Prostate gland (tissue), 2 donors: ENCODE results near the gene CEPT1. TPM values are rescaled to one million over a fixed set of nuclear protein-coding genes. Genes with fewer than 3 reads are reported as not detected.

ENCODE experiments used
- DNase-seq: peaks from one replicate; pipeline ENCODE4 v3.0.0-alpha.2; 2019; ENCODE audit warnings: low spot score
- H3K27ac ChIP-seq, 2 donors: fragments of 200-600 bp; sonication (generic); 2 replicates each; pipeline ENCODE4 v1.5.1; 2017 to 2019
- H3K27me3 ChIP-seq: fragments of 200-600 bp; sonication (generic); replicated peaks from 2 replicates; pipeline ENCODE4 v1.5.1; 2019; ENCODE audit not compliant: insufficient read depth
- H3K36me3 ChIP-seq, 2 donors: fragments of 200-600 bp; sonication (generic); 1 replicate in 1 of 2; 2 replicates in 1 of 2; pipeline versions ENCODE4 v1.5.1 to v1.8.1; 2017 to 2019
- H3K4me1 ChIP-seq: fragments of 200-600 bp; sonication (generic); replicated peaks from 2 replicates; pipeline ENCODE4 v1.5.1; 2019
- H3K4me3 ChIP-seq, 2 donors: fragments of 200-600 bp; sonication (generic); 2 replicates each; pipeline ENCODE4 v1.5.1; 2017 to 2019
- H3K9me3 ChIP-seq: fragments of 200-600 bp; sonication (generic); 2 replicates; pipeline ENCODE4 v1.5.1; 2017
- POLR2A ChIP-seq: fragments of 450-650 bp; IDR thresholded peaks from one replicate; pipeline ENCODE4 v1.6.1; 2016; ENCODE audit warnings: antibody characterized with exemption, mild to moderate bottlenecking
- POLR2AphosphoS5 ChIP-seq: sonication (generic); formaldehyde crosslinking; IDR thresholded peaks from one replicate; pipeline ENCODE4 v1.6.1; 2017; ENCODE audit warnings: antibody characterized with exemption
- WGBS: methylation state at CpG from one replicate; pipeline ENCODE4 v1.1.5; 2018; 5-methylcytosine and 5-hydroxymethylcytosine counted together
- intact Hi-C: fragments of 100-400 bp; cut with DNase I; formaldehyde crosslinking; loops from one replicate; pipeline ENCODE4 v1.14.2; 2022
- total RNA-seq, 2 donors: library from RNA; depleted of rRNA; stranded (reverse); fragments of >200 nt; gene quantifications; one replicate each; pipeline ENCODE4 v1.1.0, GENCODE V29; 2016
- TF ChIP-seq, protein P1 (sequence below), 4 experiments: fragments of 200-600 bp in 2 of 4; fragments of 450-650 bp in 2 of 4; sonication (generic) in 2 of 4; IDR thresholded peaks; 1 replicate in 3 of 4; 2 replicates in 1 of 4; pipeline ENCODE4 v1.5.1; 2016 to 2019; ENCODE audit warnings: antibody characterized with exemption in 4 of 4, mild to moderate bottlenecking in 2 of 4, moderate library complexity in 2 of 4

Gene CEPT1
- total RNA-seq, 2 donors from 2014 or later: 32.2 to 52.5 TPM

DNA sequence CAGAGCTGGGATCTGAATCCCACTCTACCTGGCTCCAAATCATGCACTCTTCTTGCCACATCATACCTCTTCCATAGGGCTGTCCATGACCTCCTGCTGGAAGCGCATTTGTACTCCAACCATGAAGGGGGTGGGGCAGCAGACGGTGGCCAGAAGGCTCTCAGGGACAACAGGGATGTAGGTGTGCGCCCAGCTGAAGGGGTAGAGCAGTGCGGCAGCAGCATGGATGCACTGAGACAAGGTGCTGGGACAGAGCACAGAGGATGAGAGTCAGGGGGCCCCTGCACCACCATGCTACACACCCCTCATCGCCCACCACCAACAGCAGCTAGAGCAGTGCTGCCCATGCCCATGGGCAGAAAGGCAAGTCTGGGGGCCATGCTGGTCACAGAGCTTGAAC lies 52.1 kb downstream of the CEPT1 start:
- WGBS: 95% methylated on average over 5 of the region's 5 CpGs
- TF ChIP-seq POLR2A (no peak), POLR2AphosphoS5 (no peak)
- TF ChIP-seq, protein P1, sequence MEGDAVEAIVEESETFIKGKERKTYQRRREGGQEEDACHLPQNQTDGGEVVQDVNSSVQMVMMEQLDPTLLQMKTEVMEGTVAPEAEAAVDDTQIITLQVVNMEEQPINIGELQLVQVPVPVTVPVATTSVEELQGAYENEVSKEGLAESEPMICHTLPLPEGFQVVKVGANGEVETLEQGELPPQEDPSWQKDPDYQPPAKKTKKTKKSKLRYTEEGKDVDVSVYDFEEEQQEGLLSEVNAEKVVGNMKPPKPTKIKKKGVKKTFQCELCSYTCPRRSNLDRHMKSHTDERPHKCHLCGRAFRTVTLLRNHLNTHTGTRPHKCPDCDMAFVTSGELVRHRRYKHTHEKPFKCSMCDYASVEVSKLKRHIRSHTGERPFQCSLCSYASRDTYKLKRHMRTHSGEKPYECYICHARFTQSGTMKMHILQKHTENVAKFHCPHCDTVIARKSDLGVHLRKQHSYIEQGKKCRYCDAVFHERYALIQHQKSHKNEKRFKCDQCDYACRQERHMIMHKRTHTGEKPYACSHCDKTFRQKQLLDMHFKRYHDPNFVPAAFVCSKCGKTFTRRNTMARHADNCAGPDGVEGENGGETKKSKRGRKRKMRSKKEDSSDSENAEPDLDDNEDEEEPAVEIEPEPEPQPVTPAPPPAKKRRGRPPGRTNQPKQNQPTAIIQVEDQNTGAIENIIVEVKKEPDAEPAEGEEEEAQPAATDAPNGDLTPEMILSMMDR (IDR thresholded peaks at IDR 0.05): no peak
- Histone ChIP-seq H3K4me3 (no peak overlapping the region), H3K27me3 (no peaks in the 10 kb centered on the region), H3K36me3 (peaks cover 0 to under 1% of the 10 kb centered on the region in 2 donors), H3K9me3 (no peaks in the 10 kb centered on the region), H3K27ac (no peak overlapping the region), H3K4me1 (no peaks in the 10 kb centered on the region)
- intact Hi-C loops: no loop called here
- DNase-seq: no peak

DNA sequence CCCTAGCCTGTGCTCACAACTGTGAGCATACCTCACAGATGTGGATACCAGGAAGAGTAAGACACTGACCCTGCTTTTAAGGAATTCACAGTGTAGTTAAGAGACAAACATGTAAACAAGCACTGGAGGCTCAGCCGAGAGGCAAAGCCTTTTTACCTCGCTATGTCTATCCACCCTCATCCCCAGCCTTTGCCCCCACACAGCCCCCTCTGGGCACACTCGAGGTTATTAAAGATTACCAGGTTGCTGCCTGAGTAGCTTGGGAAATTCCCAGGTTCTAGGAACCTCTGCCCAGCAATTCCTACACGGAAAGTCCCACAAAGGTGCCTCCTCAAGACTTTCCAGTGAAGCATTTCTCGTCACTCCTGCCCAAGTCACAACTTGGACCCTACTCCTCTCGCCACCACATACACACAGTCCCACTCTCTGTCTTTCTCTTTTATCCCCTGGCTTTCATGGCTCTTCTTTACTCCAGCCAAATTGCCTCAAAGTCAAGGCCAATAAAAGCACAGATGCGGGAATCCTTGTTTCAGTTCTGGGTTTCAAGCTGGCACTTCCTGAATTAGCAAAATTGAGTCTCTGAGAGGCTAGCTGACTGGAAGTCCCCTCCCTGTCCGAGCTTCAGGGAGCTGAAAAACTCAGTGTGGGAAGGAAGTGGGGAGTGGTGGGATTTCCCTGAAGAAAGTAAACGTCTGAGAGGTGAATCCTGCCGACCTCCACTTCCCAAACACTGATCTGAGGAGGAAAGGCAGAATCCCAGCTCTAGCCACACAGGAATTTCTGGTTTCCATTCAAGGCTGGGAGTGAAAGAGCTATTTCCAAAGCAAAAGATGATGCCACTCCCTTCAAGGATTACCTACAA lies 52.9 kb downstream of the CEPT1 start:
- intact Hi-C loops: no loop called here
- H3K27me3 ChIP-seq: no peaks in the 10 kb centered on the region
- no peak overlapping the region for H3K27ac ChIP-seq
- H3K4me3 ChIP-seq: no peak overlapping the region
- TF ChIP-seq POLR2A (no peak), POLR2AphosphoS5 (no peak)
- TF ChIP-seq, protein P1 (IDR thresholded peaks at IDR 0.05): no peak
- DNase-seq: no peak
- H3K9me3 ChIP-seq: no peaks in the 10 kb centered on the region
- no peaks in the 10 kb centered on the region for H3K4me1 ChIP-seq
- 28% methylated on average over 10 of the region's 10 CpGs for WGBS
- no peaks in the 10 kb centered on the region for H3K36me3 ChIP-seq

DNA sequence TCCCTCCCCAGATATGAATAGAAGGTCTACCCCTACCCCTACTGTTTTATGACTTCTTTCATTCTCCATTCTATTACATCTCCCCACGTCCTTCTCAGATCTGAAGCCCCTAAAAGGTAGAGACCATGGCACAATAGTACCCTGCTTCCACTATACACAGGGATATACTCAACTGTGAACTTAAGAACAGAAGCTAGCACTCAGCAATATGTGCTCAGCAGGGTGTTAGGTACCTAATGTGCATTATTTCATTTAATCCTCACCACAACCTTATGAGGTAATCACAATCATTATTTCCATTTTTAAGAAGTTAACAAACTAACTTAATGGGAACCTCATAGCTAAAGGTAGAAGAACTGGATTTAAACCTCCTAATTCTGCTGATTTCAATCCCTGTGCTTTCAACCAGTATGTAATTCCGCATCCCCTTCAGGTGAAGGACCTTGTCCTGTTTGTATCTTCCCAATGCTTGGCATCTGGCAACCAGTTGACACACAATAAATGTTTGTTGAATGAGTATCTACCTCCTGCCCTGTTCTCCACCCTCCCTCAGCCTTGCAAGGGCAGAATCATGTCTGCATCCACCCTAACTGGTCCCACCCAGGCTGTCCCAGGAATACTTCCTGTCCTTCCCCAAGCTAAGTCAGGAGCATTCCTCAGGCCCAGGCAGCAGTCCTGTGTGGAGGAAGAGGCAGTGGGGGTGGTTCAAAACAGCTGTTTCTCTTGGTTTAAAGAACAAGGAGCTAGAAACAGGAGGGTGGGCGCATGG lies 53.9 kb downstream of the CEPT1 start:
- TF ChIP-seq POLR2A (no peak), POLR2AphosphoS5 (no peak)
- TF ChIP-seq, protein P1 (IDR thresholded peaks at IDR 0.05): no peak
- Histone ChIP-seq H3K4me1 (no peaks in the 10 kb centered on the region), H3K27me3 (no peaks in the 10 kb centered on the region), H3K27ac (no peak overlapping the region), H3K36me3 (no peaks in the 10 kb centered on the region), H3K9me3 (no peaks in the 10 kb centered on the region), H3K4me3 (no peak overlapping the region)
- no peak for DNase-seq
- intact Hi-C loops: no loop called here
- 93% methylated on average over 3 of the region's 3 CpGs for WGBS

DNA sequence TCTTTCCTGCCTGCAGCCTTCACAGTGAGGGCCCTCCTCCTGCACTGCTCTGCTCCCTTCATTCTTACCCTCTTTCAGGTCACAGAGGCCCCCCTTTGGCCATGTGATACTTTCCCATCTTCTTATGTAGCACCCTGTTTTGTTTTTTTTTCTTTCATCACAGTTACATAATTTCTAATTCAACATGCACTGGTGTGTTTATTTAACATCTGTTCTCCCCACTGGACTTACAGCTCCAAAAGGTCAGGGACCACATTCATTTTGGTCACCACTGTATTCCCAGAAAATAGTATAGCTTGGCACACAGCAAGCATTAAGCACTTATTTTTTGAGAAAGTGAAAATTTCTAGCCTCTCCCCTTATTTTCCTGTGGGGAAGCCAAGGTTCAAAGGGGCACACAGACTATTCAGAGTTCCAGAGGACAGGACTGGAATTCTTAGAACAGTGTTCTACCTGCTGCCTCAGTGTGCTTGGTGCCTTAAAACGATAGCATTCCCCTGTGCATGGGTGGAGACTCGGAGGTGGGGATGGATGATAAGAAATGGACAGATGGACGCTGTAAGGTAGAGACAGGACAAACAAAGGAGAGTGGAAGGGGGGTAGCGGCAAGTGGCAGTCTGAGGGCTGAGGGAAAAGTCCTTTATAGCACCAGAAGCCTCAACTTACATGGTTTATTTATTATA lies 55.1 kb downstream of the CEPT1 start:
- Histone ChIP-seq H3K27me3 (no peaks in the 10 kb centered on the region), H3K4me3 (no peak overlapping the region), H3K9me3 (no peaks in the 10 kb centered on the region), H3K4me1 (no peaks in the 10 kb centered on the region), H3K27ac (no peak overlapping the region), H3K36me3 (no peaks in the 10 kb centered on the region)
- 87% methylated on average over 4 of the region's 4 CpGs for WGBS
- intact Hi-C loops: no loop called here
- TF ChIP-seq POLR2AphosphoS5 (no peak), POLR2A (no peak)
- TF ChIP-seq, protein P1 (IDR thresholded peaks at IDR 0.05): no peak
- DNase-seq: no peak
